ENCODE results near the gene DPP4.

Gene DPP4

GRCh38 chr2:162085090-162085891 lies 11.3 kb upstream of the DPP4 start:
- DNase-seq, result no peak

GRCh38 chr2:162084536-162084935 lies 10.5 kb upstream of the DPP4 start:
- no peak for DNase-seq

- DNase-seq, result no peak
Measured at GRCh38 chr2:162082681-162083080, 8.7 kb upstream of the DPP4 start.

- DNase-seq, result no peak
Measured at GRCh38 chr2:162082036-162082435, 8.0 kb upstream of the DPP4 start.

- DNase-seq, result no peak
Measured at GRCh38 chr2:162079514-162079913, 5.5 kb upstream of the DPP4 start.

- no peak for DNase-seq
Measured at GRCh38 chr2:162075689-162076132, 1.7 kb upstream of the DPP4 start.

- DNase-seq, result no peak
Measured at GRCh38 chr2:162074928-162075688, 1.1 kb upstream of the DPP4 start.

GRCh38 chr2:162074632-162074895 lies 549 bp upstream of the DPP4 start:
- DNase-seq, result no peak

- no peak for DNase-seq
Measured at GRCh38 chr2:162072976-162073887, 783 bp downstream of the DPP4 start.

GRCh38 chr2:162072181-162072702 lies 1.8 kb downstream of the DPP4 start:
- DNase-seq, result no peak

GRCh38 chr2:162071001-162071400 lies 3.0 kb downstream of the DPP4 start:
- no peak for DNase-seq

GRCh38 chr2:162070228-162070936 lies 3.6 kb downstream of the DPP4 start:
- no peak for DNase-seq

GRCh38 chr2:162069267-162069903 lies 4.6 kb downstream of the DPP4 start:
- DNase-seq, result no peak

GRCh38 chr2:162067596-162067995 lies 6.4 kb downstream of the DPP4 start:
- no peak for DNase-seq

GRCh38 chr2:162065767-162066166 lies 8.2 kb downstream of the DPP4 start:
- peak; percentile 17 for DNase-seq

GRCh38 chr2:162063899-162064298 lies 10.1 kb downstream of the DPP4 start:
- no peak for DNase-seq

- DNase-seq, result no peak
Measured at GRCh38 chr2:162063281-162063680, 10.7 kb downstream of the DPP4 start.

- DNase-seq, result no peak
Measured at GRCh38 chr2:162062559-162062958, 11.5 kb downstream of the DPP4 start.

GRCh38 chr2:162061021-162061420 lies 13.0 kb downstream of the DPP4 start:
- no peak for DNase-seq

GRCh38 chr2:162060532-162060931 lies 13.5 kb downstream of the DPP4 start:
- DNase-seq, result no peak

- DNase-seq, result no peak
Measured at GRCh38 chr2:162058973-162059668, 14.9 kb downstream of the DPP4 start.
